ENCODE results near the gene MKRN2OS. TPM values are rescaled to one million over a fixed set of nuclear protein-coding genes. Genes with fewer than 3 reads are reported as not detected.

Gene MKRN2OS
- total RNA-seq, 1 donor from 2014 or later, result not detected

- no peak overlapping the region for H3K4me3 Mint-ChIP-seq (ENCODE audit: unreplicated experiment)
- H3K9me3 Mint-ChIP-seq (ENCODE audit: low read depth), result no peaks in the 10 kb centered on the region
- H3K4me1 Mint-ChIP-seq (ENCODE audit: low read depth), result peaks cover 9% of the 10 kb centered on the region
- no peak for DNase-seq (ENCODE audit: low spot score)
- TF ChIP-seq CTCF (IDR thresholded peaks at IDR 0.05), result no peak
- peaks cover 43% of the 10 kb centered on the region for H3K36me3 Mint-ChIP-seq (ENCODE audit: low read depth)
- H3K27me3 Mint-ChIP-seq (ENCODE audit: low read depth), result no peaks in the 10 kb centered on the region
- H3K27ac Mint-ChIP-seq (ENCODE audit: unreplicated experiment), result no peak overlapping the region
These were observed 32.1 kb upstream of the MKRN2OS start for GRCh38 chr3:12577379-12577778.

DNA sequence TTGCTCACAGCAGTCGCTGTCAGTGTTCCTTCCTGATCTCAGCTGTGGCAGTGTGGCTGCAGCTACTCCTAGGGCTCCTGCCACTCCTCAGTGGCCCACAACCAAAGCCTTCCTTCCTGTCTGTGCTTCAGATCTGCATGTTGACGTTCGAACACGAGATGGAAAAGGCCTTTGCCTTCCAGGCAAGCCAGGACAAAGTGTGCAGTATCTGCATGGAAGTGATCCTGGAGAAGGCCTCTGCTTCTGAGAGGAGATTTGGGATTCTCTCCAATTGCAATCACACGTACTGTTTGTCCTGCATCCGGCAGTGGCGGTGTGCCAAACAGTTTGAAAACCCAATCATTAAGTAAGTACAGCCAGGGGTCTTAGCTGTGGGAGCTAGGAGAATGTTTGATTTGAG, 29.4 kb upstream of the MKRN2OS start:
- TF ChIP-seq CTCF (IDR thresholded peaks at IDR 0.05), result no peak
- H3K4me1 Mint-ChIP-seq (ENCODE audit: low read depth), result peaks cover 9% of the 10 kb centered on the region
- H3K27ac Mint-ChIP-seq (ENCODE audit: unreplicated experiment), result no peak overlapping the region
- peaks cover 48% of the 10 kb centered on the region for H3K36me3 Mint-ChIP-seq (ENCODE audit: low read depth)
- no peaks in the 10 kb centered on the region for H3K9me3 Mint-ChIP-seq (ENCODE audit: low read depth)
- DNase-seq (ENCODE audit: low spot score), result no peak
- no peak overlapping the region for H3K4me3 Mint-ChIP-seq (ENCODE audit: unreplicated experiment)
- H3K27me3 Mint-ChIP-seq (ENCODE audit: low read depth), result no peaks in the 10 kb centered on the region

DNA sequence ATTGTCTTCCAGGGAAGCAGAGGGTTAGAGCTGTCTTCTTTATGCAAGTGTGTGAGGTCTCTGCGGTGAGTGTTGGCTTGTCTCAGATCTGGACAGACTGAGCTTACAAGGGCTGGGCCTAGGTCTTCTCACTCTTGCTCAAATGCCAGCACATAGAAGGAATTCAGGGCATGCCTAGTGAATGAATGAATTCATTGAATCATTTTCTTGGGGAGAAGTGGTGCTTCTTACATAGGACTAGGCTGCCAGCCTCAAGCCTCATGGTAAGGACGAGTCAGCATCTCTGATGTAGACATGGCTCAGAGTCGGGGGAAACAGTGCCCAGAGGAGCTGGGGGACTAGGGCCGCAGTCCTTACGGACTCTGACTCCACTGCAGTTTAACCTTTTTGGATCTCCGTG, 28.8 kb upstream of the MKRN2OS start:
- peaks cover 51% of the 10 kb centered on the region for H3K36me3 Mint-ChIP-seq (ENCODE audit: low read depth)
- no peak for DNase-seq (ENCODE audit: low spot score)
- no peak overlapping the region for H3K27ac Mint-ChIP-seq (ENCODE audit: unreplicated experiment)
- no peaks in the 10 kb centered on the region for H3K9me3 Mint-ChIP-seq (ENCODE audit: low read depth)
- H3K27me3 Mint-ChIP-seq (ENCODE audit: low read depth), result no peaks in the 10 kb centered on the region
- H3K4me1 Mint-ChIP-seq (ENCODE audit: low read depth), result peaks cover 12% of the 10 kb centered on the region
- no peak for TF ChIP-seq CTCF (IDR thresholded peaks at IDR 0.05)
- H3K4me3 Mint-ChIP-seq (ENCODE audit: unreplicated experiment), result no peak overlapping the region

GRCh38 chr3:12571986-12572385, 26.7 kb upstream of the MKRN2OS start:
- Mint-ChIP-seq H3K4me1 (ENCODE audit: low read depth) (peaks cover 20% of the 10 kb centered on the region), H3K36me3 (ENCODE audit: low read depth) (peaks cover 49% of the 10 kb centered on the region), H3K27me3 (ENCODE audit: low read depth) (no peaks in the 10 kb centered on the region), H3K9me3 (ENCODE audit: low read depth) (no peaks in the 10 kb centered on the region), H3K4me3 (ENCODE audit: unreplicated experiment) (no peak overlapping the region), H3K27ac (ENCODE audit: unreplicated experiment) (no peak overlapping the region)
- no peak for TF ChIP-seq CTCF (IDR thresholded peaks at IDR 0.05)
- no peak for DNase-seq (ENCODE audit: low spot score)

DNA sequence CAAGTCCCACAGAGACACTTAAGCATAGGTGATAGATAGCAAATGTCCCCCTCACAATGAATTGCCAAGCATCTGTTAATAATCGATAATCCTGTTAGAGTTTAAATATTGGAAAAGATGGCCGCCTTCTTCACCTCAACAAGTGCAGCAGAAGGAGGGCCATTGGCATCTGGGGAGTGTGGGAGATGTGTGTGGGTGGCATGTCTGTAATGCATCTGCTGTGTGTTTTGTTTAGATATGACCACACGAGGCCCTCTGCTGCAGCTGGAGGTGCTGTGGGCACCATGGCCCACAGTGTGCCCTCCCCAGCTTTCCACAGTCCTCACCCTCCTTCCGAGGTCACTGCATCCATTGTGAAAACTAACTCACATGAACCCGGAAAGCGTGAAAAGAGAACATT, 24.5 kb upstream of the MKRN2OS start:
- H3K27ac Mint-ChIP-seq (ENCODE audit: unreplicated experiment), result no peak overlapping the region
- no peak for TF ChIP-seq CTCF (IDR thresholded peaks at IDR 0.05)
- H3K4me1 Mint-ChIP-seq (ENCODE audit: low read depth), result peaks cover 29% of the 10 kb centered on the region
- no peaks in the 10 kb centered on the region for H3K27me3 Mint-ChIP-seq (ENCODE audit: low read depth)
- peaks cover 45% of the 10 kb centered on the region for H3K36me3 Mint-ChIP-seq (ENCODE audit: low read depth)
- DNase-seq (ENCODE audit: low spot score), result no peak
- no peak overlapping the region for H3K4me3 Mint-ChIP-seq (ENCODE audit: unreplicated experiment)
- H3K9me3 Mint-ChIP-seq (ENCODE audit: low read depth), result peaks cover 6% of the 10 kb centered on the region

All from chondrocyte (in vitro differentiated cells).